Upper lobe of left lung (tissue), 6 donors: ENCODE measurements around the gene TRAFD1. TPM values are rescaled to one million over a fixed set of nuclear protein-coding genes. Genes with fewer than 3 reads are reported as not detected.

Source experiments
- ATAC-seq, 2 donors: fragments of 200-7000 bp; cut with Tn5 transposase; one replicate each; pipeline ENCODE4 v1.9.1; 2022; ENCODE audit warnings: mild to moderate bottlenecking in 2 of 2, moderate library complexity in 2 of 2; ENCODE audit not compliant: low FRiP score in 2 of 2
- DNase-seq, 2 donors: peaks; one replicate each; pipeline ENCODE4 v3.0.0-alpha.2; 2019 to 2020
- H3K27ac ChIP-seq, 4 donors: fragments of 200-600 bp; sonication (generic); one replicate each; pipeline ENCODE4 v1.5.1; 2016 to 2019
- H3K27me3 ChIP-seq, 4 donors: fragments of 200-600 bp; sonication (generic); one replicate each; pipeline ENCODE4 v1.5.1; 2017 to 2019
- H3K36me3 ChIP-seq, 4 donors: fragments of 200-600 bp; sonication (generic); one replicate each; pipeline ENCODE4 v1.5.1; 2016 to 2019
- H3K4me1 ChIP-seq, 4 donors: fragments of 200-600 bp; sonication (generic); one replicate each; pipeline ENCODE4 v1.5.1; 2018 to 2019
- H3K4me3 ChIP-seq, 4 donors: fragments of 200-600 bp; sonication (generic); one replicate each; pipeline ENCODE4 v1.5.1; 2017 to 2019; ENCODE audit warnings: mild to moderate bottlenecking in 2 of 4, moderate library complexity in 1 of 4
- H3K9me3 ChIP-seq, 4 donors: fragments of 200-600 bp; sonication (generic); one replicate each; pipeline ENCODE4 v1.5.1; 2018 to 2019
- EP300 ChIP-seq, 4 donors: sonication (generic); formaldehyde crosslinking; IDR thresholded peaks; one replicate each; pipeline ENCODE4 v1.5.1; 2017; ENCODE audit warnings: antibody characterized with exemption in 4 of 4, control low read depth in 2 of 4
- POLR2A ChIP-seq, 4 donors: fragments of 450-650 bp; IDR thresholded peaks; one replicate each; pipeline ENCODE4 v1.5.1; 2016 to 2017; ENCODE audit warnings: antibody characterized with exemption in 4 of 4, mild to moderate bottlenecking in 2 of 4
- POLR2AphosphoS5 ChIP-seq, 2 donors: sonication (generic); formaldehyde crosslinking; IDR thresholded peaks; one replicate each; pipeline ENCODE4 v1.5.1; 2017; ENCODE audit warnings: antibody characterized with exemption in 2 of 2
- WGBS, 2 donors: methylation state at CpG; one replicate each; pipeline ENCODE4 v1.1.5; 2017 to 2018; 5-methylcytosine and 5-hydroxymethylcytosine counted together
- total RNA-seq, 6 donors: library from RNA; depleted of rRNA in 4 of 6; stranded (reverse); fragments of >200 nt in 4 of 6; gene quantifications; one replicate each; pipeline versions ENCODE4 v1.1.0 to v1.2.1, GENCODE V29; 2016 to 2021
- TF ChIP-seq, protein P1 (sequence below), 6 experiments: fragments of 450-650 bp in 4 of 6; fragments of 200-600 bp in 2 of 6; sonication (generic) in 2 of 6; IDR thresholded peaks; one replicate each; pipeline ENCODE4 v1.5.1; 2016 to 2019; ENCODE audit warnings: antibody characterized with exemption in 6 of 6
- donor health status: DM: no; HTN: no; CAD: no; lungs with moderate emphysema.
- donor health status: DM: no; HTN: yes; CAD: no; lungs with severe emphysema.

Gene TRAFD1
- total RNA-seq, 6 donors from 2014 or later, result 36.9 to 75.4 (median 42.6) TPM

DNA sequence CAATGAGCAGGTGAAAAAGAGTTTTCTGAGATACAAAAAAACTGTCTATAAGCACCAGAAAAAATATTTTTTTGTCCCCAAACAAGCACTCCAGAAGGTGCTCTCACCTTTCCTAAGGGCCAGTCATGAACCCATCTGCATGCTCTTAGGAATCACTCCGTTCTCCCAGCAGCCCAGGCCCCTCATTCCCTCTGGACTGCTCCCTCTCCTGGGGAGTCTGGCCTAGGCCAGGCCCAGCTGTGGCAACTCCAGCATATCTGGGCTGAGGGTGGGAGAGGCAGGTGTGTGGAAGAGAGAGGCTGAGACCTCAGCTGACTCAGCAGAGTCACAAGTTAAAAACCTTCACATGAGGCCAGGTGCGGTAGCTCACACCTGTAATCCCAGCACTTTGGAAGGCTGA, 54.6 kb downstream of the TRAFD1 start:
- Histone ChIP-seq H3K9me3 (no peaks in the 10 kb centered on the region), H3K4me3 (no peak overlapping the region), H3K27ac (no peak overlapping the region), H3K4me1 (no peaks in the 10 kb centered on the region), H3K27me3 (no peaks in the 10 kb centered on the region), H3K36me3 (peaks cover 19 to 88% (median 58%) of the 10 kb centered on the region in 4 donors)
- TF ChIP-seq POLR2AphosphoS5 (IDR thresholded peaks at IDR 0.05), result no peak
- ATAC-seq, result no peak
- no peak for DNase-seq
- WGBS, 2 donors, result 88 to 100% methylated on average over 2 of the region's 2 CpGs

DNA sequence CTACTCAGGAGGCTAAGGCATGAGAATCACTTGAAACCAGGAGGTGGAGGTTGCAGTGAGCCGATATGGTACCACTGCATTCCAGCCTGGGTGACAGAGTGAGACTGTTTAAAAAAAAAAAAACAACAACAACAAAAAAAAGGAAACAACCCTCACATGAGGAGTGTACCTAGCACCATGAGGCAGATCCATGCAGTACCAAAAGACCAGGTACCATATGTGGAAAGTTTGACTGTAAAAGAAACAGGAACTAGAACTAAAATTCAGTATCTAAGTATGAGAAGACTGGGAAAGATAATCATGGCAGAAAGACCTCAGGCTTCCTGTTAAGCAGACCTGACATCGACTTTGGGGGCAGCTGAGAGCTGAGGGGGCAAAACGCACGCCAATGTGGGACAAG, 55.1 kb downstream of the TRAFD1 start:
- Histone ChIP-seq H3K36me3 (peaks cover 21 to 88% (median 57%) of the 10 kb centered on the region in 4 donors), H3K4me3 (no peak overlapping the region), H3K27me3 (no peaks in the 10 kb centered on the region), H3K27ac (no peak overlapping the region), H3K9me3 (no peaks in the 10 kb centered on the region), H3K4me1 (no peaks in the 10 kb centered on the region)
- DNase-seq (no peak), ATAC-seq (no peak)
- TF ChIP-seq POLR2A (IDR thresholded peaks at IDR 0.05) (no peak), POLR2AphosphoS5 (IDR thresholded peaks at IDR 0.05) (no peak)
- TF ChIP-seq, protein P1, sequence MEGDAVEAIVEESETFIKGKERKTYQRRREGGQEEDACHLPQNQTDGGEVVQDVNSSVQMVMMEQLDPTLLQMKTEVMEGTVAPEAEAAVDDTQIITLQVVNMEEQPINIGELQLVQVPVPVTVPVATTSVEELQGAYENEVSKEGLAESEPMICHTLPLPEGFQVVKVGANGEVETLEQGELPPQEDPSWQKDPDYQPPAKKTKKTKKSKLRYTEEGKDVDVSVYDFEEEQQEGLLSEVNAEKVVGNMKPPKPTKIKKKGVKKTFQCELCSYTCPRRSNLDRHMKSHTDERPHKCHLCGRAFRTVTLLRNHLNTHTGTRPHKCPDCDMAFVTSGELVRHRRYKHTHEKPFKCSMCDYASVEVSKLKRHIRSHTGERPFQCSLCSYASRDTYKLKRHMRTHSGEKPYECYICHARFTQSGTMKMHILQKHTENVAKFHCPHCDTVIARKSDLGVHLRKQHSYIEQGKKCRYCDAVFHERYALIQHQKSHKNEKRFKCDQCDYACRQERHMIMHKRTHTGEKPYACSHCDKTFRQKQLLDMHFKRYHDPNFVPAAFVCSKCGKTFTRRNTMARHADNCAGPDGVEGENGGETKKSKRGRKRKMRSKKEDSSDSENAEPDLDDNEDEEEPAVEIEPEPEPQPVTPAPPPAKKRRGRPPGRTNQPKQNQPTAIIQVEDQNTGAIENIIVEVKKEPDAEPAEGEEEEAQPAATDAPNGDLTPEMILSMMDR (IDR thresholded peaks at IDR 0.05), result no peak
- WGBS, 2 donors, result 89 to 92% methylated on average over 4 of the region's 4 CpGs

DNA sequence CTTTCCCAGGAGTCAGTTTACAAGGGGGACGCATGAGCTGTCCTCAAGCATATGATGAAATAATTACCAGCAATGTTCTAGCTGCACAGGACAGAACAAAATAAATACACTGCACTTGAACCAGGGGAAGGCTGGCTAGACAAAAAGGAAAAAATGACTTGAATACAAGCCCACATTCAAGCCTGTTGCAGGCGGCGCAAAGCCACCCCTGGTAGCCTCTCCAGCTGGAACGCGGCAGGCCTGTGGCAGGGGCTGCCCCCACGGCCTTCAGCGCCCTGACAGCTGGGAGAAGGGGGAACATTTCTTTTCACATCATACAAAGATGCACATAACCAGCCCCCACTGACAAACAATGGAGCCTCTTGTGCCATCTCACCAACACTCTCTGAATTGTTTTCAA, 57.1 kb downstream of the TRAFD1 start:
- no peak overlapping the region for H3K4me3 ChIP-seq
- no peaks in the 10 kb centered on the region for H3K9me3 ChIP-seq
- peak overlapping the region in 1 of 4 donors; percentile 14 for H3K27ac ChIP-seq
- no peak for TF ChIP-seq POLR2A (IDR thresholded peaks at IDR 0.05)
- TF ChIP-seq, protein P1 (IDR thresholded peaks at IDR 0.05), result no peak
- no peak for TF ChIP-seq EP300 (IDR thresholded peaks at IDR 0.05)
- TF ChIP-seq POLR2AphosphoS5 (IDR thresholded peaks at IDR 0.05), result peak; percentile 26 to 34
- H3K27me3 ChIP-seq, result no peaks in the 10 kb centered on the region
- peaks cover 17 to 81% (median 41%) of the 10 kb centered on the region in 4 donors for H3K36me3 ChIP-seq
- WGBS, 2 donors, result 75 to 87% methylated on average over 7 of the region's 7 CpGs
- DNase-seq (peak in 1 of 2 donors; percentile 79), ATAC-seq (no peak)
- H3K4me1 ChIP-seq, result no peaks in the 10 kb centered on the region

DNA sequence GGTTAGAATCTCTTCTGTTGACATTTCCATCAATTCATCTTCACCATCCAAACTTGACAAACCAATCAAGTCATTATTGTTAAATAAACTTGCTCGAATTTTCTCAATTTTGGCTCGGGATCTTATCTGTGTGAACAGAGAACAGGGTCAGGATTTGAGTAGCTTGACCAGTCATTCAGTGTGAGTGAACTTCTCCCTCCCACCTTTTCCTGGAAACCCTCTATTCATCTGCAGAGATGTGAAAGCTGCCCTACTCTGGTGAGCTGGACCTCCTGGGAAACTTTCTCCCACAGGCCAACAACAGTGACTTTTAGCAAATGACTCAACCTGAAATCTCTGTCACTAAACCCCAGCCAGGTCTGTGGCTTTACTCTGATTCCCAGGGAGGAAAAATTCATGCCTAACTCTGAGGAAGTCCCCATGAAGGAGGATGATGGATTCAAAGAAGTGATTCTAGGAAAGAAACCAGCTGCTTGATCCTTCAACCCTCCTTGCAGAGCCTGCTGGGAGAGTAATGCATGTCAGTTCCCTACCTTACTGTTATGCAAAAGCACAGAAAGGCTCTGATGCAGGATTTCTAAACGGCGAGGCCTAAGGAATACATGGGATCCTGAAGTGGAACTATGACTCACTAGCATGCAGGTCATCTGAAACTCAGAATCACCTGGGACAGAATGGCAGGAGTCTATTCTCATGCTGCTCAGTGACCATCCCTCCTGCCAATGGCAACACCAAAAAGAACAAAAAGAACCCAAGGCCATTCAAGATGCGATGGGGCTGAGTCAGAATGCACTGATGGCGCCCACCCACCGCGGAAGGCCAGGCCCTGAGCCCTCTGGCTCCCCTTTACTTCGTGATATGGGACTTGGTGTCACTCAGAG, 58.0 kb downstream of the TRAFD1 start:
- Histone ChIP-seq H3K9me3 (no peaks in the 10 kb centered on the region), H3K4me1 (no peaks in the 10 kb centered on the region), H3K27me3 (no peaks in the 10 kb centered on the region), H3K27ac (peak overlapping the region in 1 of 4 donors; percentile 17), H3K36me3 (peaks cover 14 to 77% (median 35%) of the 10 kb centered on the region in 4 donors), H3K4me3 (no peak overlapping the region)
- DNase-seq (peak in 1 of 2 donors; percentile 44), ATAC-seq (no peak)
- TF ChIP-seq, protein P1 (IDR thresholded peaks at IDR 0.05), result no peak
- TF ChIP-seq POLR2AphosphoS5 (IDR thresholded peaks at IDR 0.05), result no peak
- WGBS, 2 donors, result 76 to 82% methylated on average over 9 of the region's 9 CpGs

DNA sequence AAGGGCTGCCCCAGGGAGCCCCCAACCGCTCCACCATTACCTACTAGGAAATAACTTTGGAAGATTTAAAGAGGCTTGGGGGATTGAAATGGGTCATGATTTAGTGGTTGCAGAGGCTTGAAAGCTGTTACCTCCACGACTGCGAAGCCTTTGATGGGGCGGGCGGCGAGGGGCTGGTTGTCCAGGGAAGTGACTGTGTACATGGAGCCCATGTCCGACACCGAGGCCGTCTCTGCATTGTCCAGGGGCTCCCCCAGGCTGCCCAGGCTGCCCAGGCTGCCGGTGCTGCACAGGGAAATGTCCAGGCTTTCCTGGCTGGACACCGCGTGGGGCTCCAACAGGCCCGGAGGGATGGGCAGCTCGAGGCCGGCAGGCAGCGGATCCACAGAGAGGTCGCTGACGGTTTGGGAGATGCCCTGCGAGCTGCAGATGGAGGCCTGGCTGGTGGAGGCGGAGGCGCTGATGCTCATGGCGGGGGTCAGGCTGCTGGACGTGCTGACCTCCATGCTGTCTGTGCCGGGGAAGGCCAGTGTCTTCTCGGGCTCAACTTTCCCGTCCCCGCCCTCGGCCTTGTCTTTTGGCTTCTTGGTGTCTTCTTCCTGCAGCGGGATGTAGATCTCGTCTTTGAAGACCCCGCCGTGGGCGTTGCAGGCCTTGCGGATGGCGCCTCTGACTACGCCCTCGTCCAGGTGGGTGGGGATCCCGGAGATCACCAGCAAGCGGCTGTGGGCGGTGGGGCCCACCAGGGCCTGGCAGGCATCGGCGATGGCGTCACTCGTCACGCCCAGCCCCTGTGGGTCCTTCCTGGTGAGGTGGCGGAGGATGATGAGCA, 58.9 kb downstream of the TRAFD1 start:
- no peaks in the 10 kb centered on the region for H3K9me3 ChIP-seq
- 94 to 95% methylated on average over 46 of the region's 46 CpGs for WGBS, 2 donors
- H3K4me3 ChIP-seq, result no peak overlapping the region
- TF ChIP-seq POLR2A (IDR thresholded peaks at IDR 0.05) (no peak), EP300 (IDR thresholded peaks at IDR 0.05) (no peak), POLR2AphosphoS5 (IDR thresholded peaks at IDR 0.05) (no peak)
- TF ChIP-seq, protein P1 (IDR thresholded peaks at IDR 0.05), result no peak
- peak overlapping the region in 1 of 4 donors; percentile 17 for H3K27ac ChIP-seq
- H3K4me1 ChIP-seq, result no peaks in the 10 kb centered on the region
- no peaks in the 10 kb centered on the region for H3K27me3 ChIP-seq
- DNase-seq, result peak in 1 of 2 donors; percentile 79
- peaks cover 5 to 77% (median 33%) of the 10 kb centered on the region in 4 donors for H3K36me3 ChIP-seq
- peak in 1 of 2 donors; percentile 24 for ATAC-seq
